Thymus (tissue), 11 donors: Measurements from ENCODE around the gene KRT78. TPM values are rescaled to one million over a fixed set of nuclear protein-coding genes. Genes with fewer than 3 reads are reported as not detected.

Experiments used
- DNase-seq, 9 donors: peaks; one replicate each; pipeline ENCODE4 v3.0.0-alpha.2; 2013; ENCODE audit warnings: low spot score in 9 of 9, low read depth in 6 of 9, missing footprints in 1 of 9
- H3K27ac ChIP-seq, 2 donors: one replicate each; pipeline ENCODE4 v1.5.1; 2013; ENCODE audit warnings: control low read depth in 1 of 2, low read depth in 1 of 2, low read length in 1 of 2, mild to moderate bottlenecking in 1 of 2, moderate library complexity in 1 of 2
- H3K27me3 ChIP-seq, 2 donors: one replicate each; pipeline ENCODE4 v1.5.1; 2013; ENCODE audit warnings: low read length in 1 of 2; ENCODE audit not compliant: control insufficient read depth in 2 of 2, insufficient read depth in 1 of 2
- H3K36me3 ChIP-seq, 2 donors: one replicate each; pipeline ENCODE4 v1.5.1; 2013; ENCODE audit warnings: low read length in 1 of 2, mild to moderate bottlenecking in 1 of 2, moderate library complexity in 1 of 2; ENCODE audit not compliant: control insufficient read depth in 2 of 2, insufficient read depth in 2 of 2
- H3K4me1 ChIP-seq, 2 donors: one replicate each; pipeline ENCODE4 v1.5.1; 2013; ENCODE audit warnings: low read length in 2 of 2; ENCODE audit not compliant: control insufficient read depth in 2 of 2, insufficient read depth in 2 of 2
- H3K4me3 ChIP-seq, 2 donors: one replicate each; pipeline ENCODE4 v1.5.1; 2013; ENCODE audit warnings: low read length in 2 of 2, control low read depth in 1 of 2, mild to moderate bottlenecking in 1 of 2
- H3K9me3 ChIP-seq, 2 donors: one replicate each; pipeline ENCODE4 v1.5.1; 2013; ENCODE audit warnings: low read length in 1 of 2, mild to moderate bottlenecking in 1 of 2; ENCODE audit not compliant: control insufficient read depth in 2 of 2, insufficient read depth in 1 of 2
- WGBS: extraction: QIAGEN DNeasy Blood & Tissue Kit; methylation state at CpG from one replicate; pipeline ENCODE4 v1.1.7; 2013; 5-methylcytosine and 5-hydroxymethylcytosine counted together
- polyA plus RNA-seq: library from polyadenylated mRNA; stranded (reverse); fragments of 200-250 nt; gene quantifications from one replicate; pipeline ENCODE4 v1.2.3, GENCODE V29; 2013
- total RNA-seq: library from RNA; stranded (reverse); fragments of 120-200 nt; gene quantifications from one replicate; pipeline ENCODE4 v1.2.4, GENCODE V29; 2013
- donor health status: healthy.

Gene KRT78
- total and polyA plus RNA-seq, 2 donors = 0.42 to 7.2 TPM

- Histone ChIP-seq H3K9me3 (no peaks in the 10 kb centered on the region), H3K4me3 (no peak overlapping the region), H3K27ac (no peak overlapping the region), H3K4me1 (peaks cover 0 to 2% of the 10 kb centered on the region in 2 donors), H3K27me3 (peaks cover 0 to 12% of the 10 kb centered on the region in 2 donors), H3K36me3 (no peaks in the 10 kb centered on the region)
- DNase-seq = no peak
- WGBS = 92% methylated on average over 9 of the region's 9 CpGs
Observed at GRCh38 chr12:52837413-52837741, 11.4 kb downstream of the KRT78 start.

- DNase-seq = no peak
- no peaks in the 10 kb centered on the region for H3K9me3 ChIP-seq
- H3K4me3 ChIP-seq = no peak overlapping the region
- WGBS = 93% methylated on average over 9 of the region's 9 CpGs
- no peaks in the 10 kb centered on the region for H3K36me3 ChIP-seq
- no peak overlapping the region for H3K27ac ChIP-seq
- peaks cover 0 to 10% of the 10 kb centered on the region in 2 donors for H3K27me3 ChIP-seq
- peaks cover 0 to 2% of the 10 kb centered on the region in 2 donors for H3K4me1 ChIP-seq
Observed at GRCh38 chr12:52836491-52837412, 12.0 kb downstream of the KRT78 start.

- 77% methylated on average over 7 of the region's 7 CpGs for WGBS
- no peak overlapping the region for H3K4me3 ChIP-seq
Observed at GRCh38 chr12:52836042-52836466, 12.7 kb downstream of the KRT78 start.

GRCh38 chr12:52835271-52836041, 13.3 kb downstream of the KRT78 start:
- DNase-seq = no peak
- Histone ChIP-seq H3K4me1 (peaks cover 0 to 2% of the 10 kb centered on the region in 2 donors), H3K4me3 (no peak overlapping the region), H3K9me3 (no peaks in the 10 kb centered on the region), H3K27me3 (peaks cover 0 to 13% of the 10 kb centered on the region in 2 donors), H3K27ac (no peak overlapping the region), H3K36me3 (no peaks in the 10 kb centered on the region)
- 95% methylated on average over 15 of the region's 15 CpGs for WGBS

More at GRCh38 chr12:52836042-52836466, 12.7 kb downstream of the KRT78 start:
- no peak overlapping the region for H3K27ac ChIP-seq
- no peak for DNase-seq
- peaks cover 0 to 2% of the 10 kb centered on the region in 2 donors for H3K4me1 ChIP-seq
- peaks cover 0 to 13% of the 10 kb centered on the region in 2 donors for H3K27me3 ChIP-seq
- no peaks in the 10 kb centered on the region for H3K36me3 ChIP-seq
- H3K9me3 ChIP-seq = no peaks in the 10 kb centered on the region

GRCh38 chr12:52834727-52835001, 14.1 kb downstream of the KRT78 start:
- Histone ChIP-seq H3K36me3 (no peaks in the 10 kb centered on the region), H3K4me3 (no peak overlapping the region), H3K27me3 (peaks cover 0 to 13% of the 10 kb centered on the region in 2 donors), H3K4me1 (peaks cover 0 to 2% of the 10 kb centered on the region in 2 donors), H3K9me3 (no peaks in the 10 kb centered on the region), H3K27ac (no peak overlapping the region)
- WGBS = 86% methylated on average over 4 of the region's 4 CpGs
- DNase-seq = no peak

GRCh38 chr12:52833922-52834726, 14.7 kb downstream of the KRT78 start, which contains the start of gene KRT79:
Gene KRT79 (minus strand): TSS chr12:52834311. CDS start chr12:52834260, 51 bp downstream.
- Histone ChIP-seq H3K27me3 (peaks cover 0 to 12% of the 10 kb centered on the region in 2 donors), H3K36me3 (no peaks in the 10 kb centered on the region), H3K4me3 (no peak within 1 kb of the TSS), H3K4me1 (peaks cover 0 to 2% of the 10 kb centered on the region in 2 donors), H3K27ac (no peak within 1 kb of the TSS), H3K9me3 (no peaks in the 10 kb centered on the region)
- WGBS = 91% methylated on average over 22 of the region's 22 CpGs
- no peak for DNase-seq

- H3K4me1 ChIP-seq = peaks cover 0 to 2% of the 10 kb centered on the region in 2 donors
- H3K27me3 ChIP-seq = peaks cover 0 to 9% of the 10 kb centered on the region in 2 donors
- no peak for DNase-seq
- H3K9me3 ChIP-seq = no peaks in the 10 kb centered on the region
- no peak overlapping the region for H3K27ac ChIP-seq
- 94% methylated on average over 20 of the region's 20 CpGs for WGBS
- no peak overlapping the region for H3K4me3 ChIP-seq
- no peaks in the 10 kb centered on the region for H3K36me3 ChIP-seq
Observed at GRCh38 chr12:52832985-52833905, 15.5 kb downstream of the KRT78 start.

GRCh38 chr12:52832451-52832850, 16.3 kb downstream of the KRT78 start:
- Histone ChIP-seq H3K27ac (no peak overlapping the region), H3K27me3 (peaks cover 0 to 5% of the 10 kb centered on the region in 2 donors), H3K4me3 (no peak overlapping the region), H3K4me1 (no peaks in the 10 kb centered on the region), H3K36me3 (no peaks in the 10 kb centered on the region), H3K9me3 (no peaks in the 10 kb centered on the region)
- WGBS = 84% methylated on average over 3 of the region's 3 CpGs
- no peak for DNase-seq
